Body of pancreas (tissue), 4 donors: ENCODE measurements around the gene DDX6. TPM values are rescaled to one million over a fixed set of nuclear protein-coding genes. Genes with fewer than 3 reads are reported as not detected.
A peak's percentile ranks its signal among the peaks of the same experiment; 100 is the strongest.

Source experiments
- ATAC-seq: fragments of 150-250 bp; one replicate; pipeline ENCODE4 v1.9.1; 2016
- DNase-seq, 4 donors: peaks; one replicate each; pipeline ENCODE4 v3.0.0-alpha.2; 2019
- H3K27ac ChIP-seq, 4 donors: fragments of 200-600 bp; sonication (generic); 1 replicate in 3 of 4; 2 replicates in 1 of 4; pipeline versions ENCODE4 v1.5.1 to v1.6.1; 2016 to 2019; ENCODE audit warnings: mild to moderate bottlenecking in 1 of 4, mixed read lengths in 1 of 4, moderate library complexity in 1 of 4
- H3K27me3 ChIP-seq, 2 donors: fragments of 200-600 bp; sonication (generic); one replicate each; pipeline ENCODE4 v1.6.0; 2016; ENCODE audit warnings: mild to moderate bottlenecking in 1 of 2
- H3K36me3 ChIP-seq, 2 donors: fragments of 200-600 bp; sonication (generic); replicated peaks in 1 of 2; 2 replicates each; pipeline ENCODE4 v1.5.1; 2016; ENCODE audit warnings: low read depth in 2 of 2; ENCODE audit not compliant: insufficient read depth in 1 of 2
- H3K4me1 ChIP-seq: fragments of 200-600 bp; sonication (generic); one replicate; pipeline ENCODE4 v1.6.0; 2016
- H3K4me3 ChIP-seq, 2 donors: fragments of 200-600 bp; sonication (generic); 1 replicate in 1 of 2; 2 replicates in 1 of 2; pipeline ENCODE4 v1.5.1; 2016 to 2019
- H3K9me3 ChIP-seq, 3 donors: fragments of 200-600 bp; sonication (generic); 1 replicate in 2 of 3; 2 replicates in 1 of 3; pipeline ENCODE4 v1.5.1; 2016
- CTCF ChIP-seq, 7 experiments: fragments of 450-650 bp in 4 of 7; fragments of 200-600 bp in 3 of 7; sonication (generic) in 3 of 7; IDR thresholded peaks; one replicate each; pipeline ENCODE4 v1.5.1; 2016 to 2019; ENCODE audit warnings: antibody characterized with exemption in 7 of 7
- POLR2A ChIP-seq, 3 donors: fragments of 450-650 bp; IDR thresholded peaks; one replicate each; pipeline ENCODE4 v1.6.1; 2016; ENCODE audit warnings: antibody characterized with exemption in 3 of 3, mild to moderate bottlenecking in 2 of 3
- WGBS, 2 donors: methylation state at CpG; one replicate each; pipeline ENCODE4 v1.1.5; 2017; 5-methylcytosine and 5-hydroxymethylcytosine counted together
- intact Hi-C: fragments of 100-400 bp; cut with DNase I; formaldehyde crosslinking; loops from one replicate; pipeline ENCODE4 v1.15.1; 2023
- total RNA-seq, 2 donors: library from RNA; depleted of rRNA; stranded (reverse); fragments of >200 nt; gene quantifications; one replicate each; pipeline ENCODE4 v1.1.0, GENCODE V29; 2016

Gene DDX6
- total RNA-seq, 2 donors from 2014 or later, result 63.3 to 69.8 TPM

GRCh38 chr11:118706546-118706825, 84.5 kb downstream of the DDX6 start:
- TF ChIP-seq POLR2A (IDR thresholded peaks at IDR 0.05) (no peak), CTCF (IDR thresholded peaks at IDR 0.05) (no peak)
- H3K4me3 ChIP-seq, result no peak overlapping the region
- H3K27me3 ChIP-seq, result no peaks in the 10 kb centered on the region
- no peaks in the 10 kb centered on the region for H3K36me3 ChIP-seq
- H3K27ac ChIP-seq, result no peak overlapping the region
- 79 to 85% methylated on average over 4 to 7 of the region's 7 CpGs for WGBS, 2 donors
- DNase-seq, result no peak
- no peaks in the 10 kb centered on the region for H3K9me3 ChIP-seq
- no peak for ATAC-seq
- intact Hi-C loops, result no loop called here
- no peaks in the 10 kb centered on the region for H3K4me1 ChIP-seq

GRCh38 chr11:118705791-118706545, 85.0 kb downstream of the DDX6 start:
- Histone ChIP-seq H3K27ac (no peak overlapping the region), H3K36me3 (no peaks in the 10 kb centered on the region), H3K4me1 (no peaks in the 10 kb centered on the region), H3K4me3 (no peak overlapping the region), H3K27me3 (no peaks in the 10 kb centered on the region), H3K9me3 (no peaks in the 10 kb centered on the region)
- intact Hi-C loops, result no loop called here
- WGBS, 2 donors, result 66 to 70% methylated on average over 7 to 12 of the region's 12 CpGs
- TF ChIP-seq CTCF (IDR thresholded peaks at IDR 0.05) (no peak), POLR2A (IDR thresholded peaks at IDR 0.05) (no peak)
- DNase-seq (no peak), ATAC-seq (no peak)

DNA sequence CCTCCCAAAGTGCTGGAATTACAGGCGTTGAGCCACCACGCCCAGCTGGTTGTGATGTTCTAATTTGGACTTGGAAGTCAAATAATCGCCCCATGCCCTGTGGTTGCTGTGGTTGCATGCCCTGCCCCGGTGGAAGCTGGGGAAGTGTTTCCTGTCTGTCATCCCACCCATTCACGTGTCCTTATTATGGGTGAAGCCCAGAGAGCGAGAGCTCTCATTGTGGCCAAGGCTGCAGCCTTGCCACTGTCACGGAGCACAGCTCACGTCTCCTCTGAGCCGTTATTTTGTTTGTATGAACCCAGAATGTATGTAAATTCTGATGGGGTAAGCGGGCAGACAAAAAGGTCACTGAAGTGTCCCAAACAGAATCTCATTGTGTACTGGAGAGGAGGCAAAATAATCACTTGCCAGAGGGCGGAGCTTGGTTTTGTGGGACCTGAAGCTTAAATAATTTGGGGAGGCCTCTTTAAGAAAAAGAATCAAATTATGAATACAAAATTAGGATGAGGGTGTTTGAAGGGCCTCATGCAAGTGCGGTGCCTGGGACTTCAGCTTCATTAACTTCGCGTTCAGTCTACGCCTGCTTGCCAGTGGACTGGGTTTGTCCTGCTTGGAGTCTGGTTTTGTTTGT, 85.7 kb downstream of the DDX6 start:
- no peaks in the 10 kb centered on the region for H3K27me3 ChIP-seq
- no peak for ATAC-seq
- 54 to 63% methylated on average over 12 to 15 of the region's 15 CpGs for WGBS, 2 donors
- intact Hi-C loops, result no loop called here
- H3K4me3 ChIP-seq, result no peak overlapping the region
- TF ChIP-seq POLR2A (IDR thresholded peaks at IDR 0.05), result peak in 1 of 3 donors; percentile 25
- TF ChIP-seq CTCF (IDR thresholded peaks at IDR 0.05), result no peak
- no peaks in the 10 kb centered on the region for H3K9me3 ChIP-seq
- no peak overlapping the region for H3K27ac ChIP-seq
- H3K36me3 ChIP-seq, result no peaks in the 10 kb centered on the region
- no peaks in the 10 kb centered on the region for H3K4me1 ChIP-seq
- peak in 1 of 4 donors; percentile 45 for DNase-seq

- H3K9me3 ChIP-seq, result no peaks in the 10 kb centered on the region
- no peak overlapping the region for H3K4me3 ChIP-seq
- no peaks in the 10 kb centered on the region for H3K4me1 ChIP-seq
- H3K36me3 ChIP-seq, result no peaks in the 10 kb centered on the region
- ATAC-seq (no peak), DNase-seq (peak in 1 of 4 donors; percentile 72)
- TF ChIP-seq POLR2A (IDR thresholded peaks at IDR 0.05) (no peak), CTCF (IDR thresholded peaks at IDR 0.05) (no peak)
- H3K27me3 ChIP-seq, result no peaks in the 10 kb centered on the region
- intact Hi-C loops, result no loop called here
- H3K27ac ChIP-seq, result no peak overlapping the region
- WGBS, 2 donors, result 92 to 95% methylated on average over 5 of the region's 5 CpGs
These were observed 87.3 kb downstream of the DDX6 start for GRCh38 chr11:118703563-118704106.
